Stimulated activated CD8-positive, alpha-beta memory T cell treated with anti-CD3 and anti-CD28 coated beads, Interleukin-7, amount 100 ng/mL, for 48 hours (primary cell): ENCODE data around the gene DEPDC5.
A peak's percentile ranks its signal among the peaks of the same experiment; 100 is the strongest.

Source experiments
- DNase-seq, 2 donors: peaks; one replicate each; pipeline ENCODE4 v3.0.0-alpha.2; 2020; ENCODE audit warnings: low read depth in 1 of 2; ENCODE audit errors: extremely low read depth in 1 of 2

DEPDC5 gene

DNA sequence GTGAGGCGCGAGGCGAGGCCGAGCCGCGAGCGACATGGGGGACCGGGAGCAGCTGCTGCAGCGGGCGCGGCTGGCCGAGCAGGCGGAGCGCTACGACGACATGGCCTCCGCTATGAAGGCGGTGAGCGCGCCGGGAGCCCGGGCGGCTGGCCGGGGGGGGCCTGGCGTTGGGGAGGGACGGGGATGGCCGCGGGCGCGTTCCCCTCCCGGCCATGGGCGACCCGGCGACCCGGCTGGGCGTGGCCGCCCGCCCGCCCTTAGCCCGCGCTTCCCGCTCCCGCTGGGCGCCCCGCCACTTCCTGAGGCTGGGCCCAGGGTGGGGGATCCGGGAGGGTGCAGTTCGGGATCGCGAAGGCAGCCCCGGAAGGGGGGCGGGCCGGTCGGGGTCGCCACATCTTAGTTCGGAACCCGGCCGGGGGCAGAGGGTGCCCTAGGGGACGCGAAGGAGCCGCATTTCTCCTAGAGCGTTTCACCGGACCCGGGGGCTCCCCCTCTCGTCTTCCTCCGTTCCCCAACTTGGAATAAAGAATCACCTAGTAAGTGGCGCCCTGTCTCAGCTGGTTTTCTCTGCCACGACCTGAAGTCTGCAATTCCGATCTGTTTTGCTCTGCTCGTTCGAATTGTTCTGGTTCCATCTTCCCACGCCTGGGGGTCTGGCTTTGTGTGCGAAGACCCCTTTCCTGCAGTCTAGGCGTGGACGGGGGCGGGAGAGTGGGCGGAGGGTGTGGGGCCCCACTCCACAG, 191.1 kb downstream of the DEPDC5 start:
- no peak for DNase-seq

DNA sequence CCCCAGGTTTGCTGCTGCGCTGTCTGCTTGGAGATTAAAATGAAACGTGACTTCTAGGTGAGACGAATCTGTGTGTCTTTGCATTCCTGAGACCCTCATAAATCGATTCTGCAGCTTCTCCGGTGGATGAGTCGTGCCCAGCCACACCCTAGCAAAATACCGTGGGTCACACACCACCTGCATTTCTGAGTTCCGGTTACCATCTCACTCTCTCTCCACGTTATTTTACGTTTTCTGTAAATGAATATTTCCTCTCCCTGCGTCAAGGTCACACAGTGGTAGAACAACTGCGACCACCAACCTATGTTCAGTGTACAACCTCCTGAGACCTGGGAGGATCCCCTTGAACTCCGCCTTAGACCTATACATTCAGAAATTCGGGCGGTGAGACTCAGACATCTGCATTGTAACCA, 191.6 kb downstream of the DEPDC5 start:
- DNase-seq, result no peak

DNA sequence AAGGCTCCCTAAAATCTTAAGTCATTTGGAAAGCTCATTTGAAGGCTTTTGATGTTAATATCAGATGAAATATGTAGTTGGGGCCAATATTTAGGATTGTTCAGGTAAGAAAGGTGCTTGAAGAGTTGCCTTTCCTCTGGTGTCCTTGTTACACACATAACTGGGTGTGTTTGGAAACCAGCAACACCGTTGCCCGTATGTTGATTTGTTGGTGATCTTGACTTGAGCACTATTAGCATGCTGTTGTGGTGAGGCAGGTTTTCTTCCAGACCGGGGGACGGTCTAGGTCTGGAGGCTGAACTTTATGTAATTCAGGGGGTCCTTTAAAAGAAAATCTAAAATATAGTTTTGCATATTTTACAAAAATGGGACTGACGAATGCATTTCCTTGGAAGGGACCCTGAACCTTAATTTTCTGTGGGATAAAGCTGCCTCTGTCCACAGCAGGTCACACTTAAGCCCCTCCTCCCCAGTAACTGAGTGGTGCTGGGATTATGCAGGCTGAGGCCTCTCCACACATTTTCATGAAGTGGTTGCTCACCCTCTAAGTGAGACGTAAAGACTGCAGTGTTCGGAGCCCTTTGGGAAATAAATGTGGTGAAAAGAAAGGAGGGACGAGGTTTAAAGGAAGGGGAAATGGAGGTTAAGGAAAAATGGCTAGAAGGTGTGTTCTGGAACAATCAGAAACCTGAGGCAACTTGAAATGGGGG, 192.3 kb downstream of the DEPDC5 start:
- no peak for DNase-seq

DNA sequence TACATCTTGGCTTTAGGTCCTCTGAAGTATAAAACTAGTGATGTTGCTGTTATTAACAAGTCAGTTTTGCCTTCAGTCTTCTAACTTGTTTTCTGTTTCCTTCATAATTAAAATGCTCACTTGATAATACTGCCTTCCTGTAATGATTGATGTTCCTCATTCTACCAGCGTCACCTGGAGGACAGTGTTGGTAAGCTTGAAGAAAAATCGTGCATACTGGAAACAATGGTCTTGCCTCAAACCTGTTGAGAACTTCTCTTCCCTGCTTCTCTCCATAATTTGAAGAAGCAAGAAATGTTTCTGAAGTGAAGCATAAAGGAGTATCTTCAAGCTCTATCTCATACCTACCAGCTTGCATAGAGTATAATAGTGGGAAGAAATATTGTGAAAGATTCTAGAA, 193.5 kb downstream of the DEPDC5 start:
- DNase-seq, result no peak

DNA sequence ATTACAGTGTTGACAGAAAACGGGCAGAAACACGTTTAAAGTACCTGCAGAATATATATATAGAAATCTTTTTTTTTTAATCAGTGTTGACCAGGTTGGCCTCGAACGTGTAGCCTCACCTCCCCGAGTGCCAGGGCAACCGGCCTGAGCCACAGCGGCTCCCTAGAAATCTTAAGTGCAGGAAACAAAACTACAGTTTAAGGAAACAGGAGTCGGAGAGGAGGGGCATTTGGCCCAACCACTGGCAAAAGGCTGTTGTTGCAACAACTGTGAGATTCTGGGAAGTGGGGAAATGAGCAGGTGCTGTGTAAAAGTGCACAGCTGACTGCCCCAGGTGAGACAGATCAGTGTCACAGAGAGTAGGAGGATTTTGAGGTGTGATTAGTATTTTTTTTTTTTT, 194.2 kb downstream of the DEPDC5 start:
- no peak for DNase-seq

DNA sequence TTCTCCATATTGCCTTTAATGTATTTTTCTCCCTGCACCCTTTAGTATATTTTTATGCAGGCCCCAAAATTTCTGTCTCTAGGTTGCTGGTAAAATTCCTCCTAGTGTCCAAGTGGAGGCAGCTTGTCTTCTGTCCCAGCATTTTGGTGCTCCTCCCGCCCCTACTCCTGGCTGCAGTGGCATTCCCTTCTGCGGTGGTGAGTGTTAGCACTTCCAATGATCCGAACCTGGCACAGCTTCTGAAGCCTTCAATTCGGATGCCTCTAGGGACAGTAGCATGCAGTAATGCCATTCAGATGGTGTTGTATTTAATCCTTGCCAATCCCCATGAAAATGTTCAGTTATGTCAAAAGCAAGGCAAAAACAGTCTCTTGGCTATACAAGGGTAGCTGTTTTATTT, 196.4 kb downstream of the DEPDC5 start:
- no peak for DNase-seq

DNA sequence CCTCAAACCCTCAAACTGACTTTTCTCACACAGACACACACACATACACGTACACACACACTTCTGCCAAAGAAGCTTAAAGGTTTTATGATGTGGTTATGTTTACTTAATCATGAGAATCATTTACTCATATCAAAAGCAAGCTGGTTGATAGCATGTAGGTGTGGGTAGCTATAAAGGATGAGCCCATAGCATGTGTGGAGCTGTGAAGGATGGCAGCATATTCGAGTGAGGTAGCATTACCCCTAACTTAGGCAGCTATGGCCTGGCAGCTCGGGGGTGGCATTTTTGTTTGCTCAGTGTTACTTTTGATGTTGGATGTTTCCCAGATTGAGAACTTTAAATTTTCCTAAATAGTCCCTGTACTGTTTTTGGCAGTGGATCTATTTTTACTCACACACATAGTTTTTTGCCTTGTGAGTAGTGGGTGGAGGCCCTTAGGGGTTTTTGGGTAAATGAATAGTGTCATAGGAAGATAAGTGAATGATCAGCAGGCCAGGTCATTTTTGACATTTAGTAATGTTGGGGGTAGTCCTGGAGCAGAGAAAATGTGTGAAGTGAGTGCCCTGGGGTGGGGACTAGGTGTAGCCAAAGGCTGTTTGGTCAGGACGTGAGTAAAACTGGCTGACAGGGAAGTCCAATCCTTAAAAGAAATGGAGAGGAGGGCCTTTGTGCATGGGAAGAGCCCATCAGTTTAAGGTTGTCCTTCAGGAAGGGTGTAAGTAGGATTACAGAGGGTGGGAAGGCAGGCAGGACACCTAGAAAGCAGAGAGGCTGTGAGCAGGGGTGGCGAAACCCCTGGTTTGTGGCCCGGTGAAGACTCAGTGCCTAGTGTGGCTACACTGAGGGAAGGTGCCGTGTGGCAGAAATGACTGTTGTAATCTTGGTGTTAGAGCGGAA, 197.6 kb downstream of the DEPDC5 start:
- peak in 1 of 2 donors; percentile 12 for DNase-seq

DNA sequence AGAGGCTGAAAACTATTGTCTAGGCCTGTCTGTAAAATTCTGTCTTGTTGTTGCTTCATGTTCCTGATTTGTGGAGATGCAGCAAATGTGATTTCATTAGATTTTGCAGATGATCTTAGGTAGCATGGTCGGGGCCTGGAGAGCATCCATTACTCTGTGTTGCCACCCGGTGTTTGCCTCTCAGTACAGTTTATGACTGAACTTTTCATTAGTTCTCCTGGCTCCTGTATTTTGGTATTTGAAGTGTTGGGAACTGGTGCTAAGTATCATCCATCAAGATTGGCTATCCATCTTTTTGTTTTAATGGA, 198.2 kb downstream of the DEPDC5 start:
- DNase-seq, result no peak

DNA sequence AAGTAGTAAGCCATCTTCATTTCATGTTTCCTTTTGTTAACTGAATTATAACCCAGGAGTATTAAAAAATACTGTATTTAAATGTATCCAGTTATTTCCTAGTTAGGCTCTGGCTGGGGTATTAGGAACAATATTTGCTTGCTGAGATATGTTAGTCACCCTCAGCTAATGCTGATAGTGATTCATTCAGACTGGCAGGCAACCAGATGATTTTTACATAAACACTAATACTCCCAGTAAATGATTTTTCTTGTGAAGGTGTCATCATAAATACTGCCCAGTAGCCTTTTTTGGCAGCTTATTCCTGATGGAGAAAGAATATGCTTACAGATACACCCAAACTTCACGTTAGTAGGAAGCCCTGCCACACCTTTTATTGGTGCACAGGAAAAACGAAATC, 198.7 kb downstream of the DEPDC5 start:
- DNase-seq, result no peak

DNA sequence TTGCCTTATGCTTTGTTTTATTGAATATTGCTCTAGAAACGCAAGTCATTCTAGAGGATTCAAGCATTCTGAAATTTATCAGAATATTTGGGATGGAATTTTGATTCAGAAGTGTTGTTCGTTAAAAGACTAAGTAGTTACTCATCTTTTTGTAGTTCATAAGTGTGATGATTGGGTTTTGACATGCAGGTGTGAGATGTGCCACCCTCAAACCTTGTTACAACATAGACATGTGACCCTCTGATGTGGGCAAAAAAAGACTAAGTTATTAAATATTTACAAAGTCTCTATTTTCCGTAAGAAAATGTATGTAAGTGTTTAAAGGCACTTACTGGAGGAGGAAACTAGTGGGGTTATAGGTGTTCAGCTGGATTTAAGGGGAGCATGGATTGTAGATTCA, 199.4 kb downstream of the DEPDC5 start:
- DNase-seq, result no peak

DNA sequence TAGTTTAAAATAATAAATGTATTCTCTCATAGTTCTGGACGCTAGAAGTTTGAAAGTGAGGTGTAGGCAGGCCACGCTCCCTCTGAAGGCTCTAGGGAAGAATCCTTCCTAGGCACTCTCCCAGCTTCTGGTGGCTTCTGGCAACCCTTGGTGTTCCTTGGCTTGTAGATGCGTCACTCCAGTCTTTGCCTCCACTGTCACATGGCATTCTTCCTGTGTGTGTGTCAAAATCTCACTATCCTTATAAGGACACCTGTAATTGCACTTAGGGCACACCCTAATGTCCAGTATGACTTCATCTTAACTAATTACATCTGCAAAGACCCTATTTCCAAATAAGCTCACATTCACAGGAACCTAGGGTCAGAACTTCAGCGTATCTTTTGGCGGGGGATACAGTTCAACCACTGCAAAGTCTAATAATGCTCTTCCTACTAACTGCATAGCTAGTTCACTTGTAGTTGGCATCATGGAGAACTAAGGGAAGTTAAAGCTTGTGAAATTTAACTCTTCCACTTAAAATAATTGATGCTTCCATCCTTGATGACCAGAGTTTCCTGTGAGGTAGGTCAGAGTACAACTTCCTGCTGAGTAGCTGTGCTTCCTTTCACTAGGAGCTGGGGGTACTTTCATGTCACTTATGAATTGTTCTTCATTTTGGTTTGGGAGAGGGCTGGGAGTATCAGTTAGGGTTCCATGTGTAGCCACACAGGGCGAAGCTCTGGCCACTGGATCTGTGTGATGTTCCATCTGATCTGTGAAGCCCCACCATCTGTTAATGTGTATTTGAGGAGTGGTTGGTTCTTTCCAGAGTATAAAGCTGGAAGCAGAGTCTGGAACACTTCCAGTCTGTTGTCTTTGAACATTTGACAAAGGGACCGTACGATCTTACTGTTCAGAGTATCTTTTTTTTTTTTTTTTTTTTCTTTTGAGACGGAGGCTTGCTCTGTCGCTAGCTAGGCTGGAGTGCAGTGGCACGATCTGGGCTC, 201.0 kb downstream of the DEPDC5 start:
- no peak for DNase-seq

DNA sequence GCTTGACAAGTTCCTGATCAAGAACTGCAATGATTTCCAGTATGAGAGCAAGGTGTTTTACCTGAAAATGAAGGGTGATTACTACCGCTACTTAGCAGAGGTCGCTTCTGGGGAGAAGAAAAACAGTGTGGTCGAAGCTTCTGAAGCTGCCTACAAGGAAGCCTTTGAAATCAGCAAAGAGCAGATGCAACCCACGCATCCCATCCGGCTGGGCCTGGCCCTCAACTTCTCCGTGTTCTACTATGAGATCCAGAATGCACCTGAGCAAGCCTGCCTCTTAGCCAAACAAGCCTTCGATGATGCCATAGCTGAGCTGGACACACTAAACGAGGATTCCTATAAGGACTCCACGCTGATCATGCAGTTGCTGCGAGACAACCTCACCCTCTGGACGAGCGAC, 202.5 kb downstream of the DEPDC5 start:
- no peak for DNase-seq
